Activated CD8-positive, alpha-beta memory T cell treated with anti-CD3 and anti-CD28 coated beads, Interleukin-2, amount 10 ng/mL, durations not matched to agents 7 days and 5 days (primary cell): ENCODE measurements around the gene RPS6KB2. TPM values are rescaled to one million over a fixed set of nuclear protein-coding genes. Genes with fewer than 3 reads are reported as not detected.
"Not testable (repeated sequence)": the region's sequence is repeated elsewhere in the genome, so short reads cannot be mapped to it uniquely, and the experiment has no call there.

Experiments
- ATAC-seq: fragments of 150-1000 bp; cut with Tn5 transposase; one replicate; pipeline ENCODE4 v1.10.0; 2021; ENCODE audit warnings: moderate library complexity
- CTCF ChIA-PET: fragments of 350-600 bp; sonication (Branson Sonifier 250); formaldehyde crosslinking; loops from one replicate; lab custom pipeline; 2021; ENCODE audit warnings: antibody characterized with exemption; lab: Charles Lee
- DNase-seq: peaks from one replicate; pipeline ENCODE4 v3.0.0-alpha.2; 2020
- H3K27ac Mint-ChIP-seq: one replicate; pipeline ENCODE4 v1.8.0; 2021; ENCODE audit warnings: mild to moderate bottlenecking, mixed read lengths
- H3K27me3 Mint-ChIP-seq: one replicate; pipeline ENCODE4 v1.8.0; 2021; ENCODE audit warnings: mixed read lengths
- H3K36me3 Mint-ChIP-seq: one replicate; pipeline ENCODE4 v1.8.0; 2021; ENCODE audit warnings: mild to moderate bottlenecking, mixed read lengths
- H3K4me1 Mint-ChIP-seq: one replicate; pipeline ENCODE4 v1.8.0; 2021; ENCODE audit warnings: mixed read lengths
- H3K4me3 Mint-ChIP-seq: one replicate; pipeline ENCODE4 v1.8.0; 2021; ENCODE audit warnings: mild to moderate bottlenecking, moderate library complexity, mixed read lengths
- H3K9me3 Mint-ChIP-seq: one replicate; pipeline ENCODE4 v1.8.0; 2022; ENCODE audit warnings: low read depth, mixed read lengths
- total RNA-seq, 2 experiments: library from RNA; stranded (reverse); gene quantifications; one replicate each; pipeline ENCODE4 v1.2.3, GENCODE V29; 2021

The RPS6KB2 gene
- total RNA-seq, 2 experiments from 2014 or later = 63.3 to 65.0 TPM

GRCh38 chr11:67477344-67478050 lies 49.2 kb downstream of the RPS6KB2 start:
- H3K27me3 Mint-ChIP-seq, H3K4me3 Mint-ChIP-seq, H3K4me1 Mint-ChIP-seq, ATAC-seq, H3K9me3 Mint-ChIP-seq, DNase-seq, H3K36me3 Mint-ChIP-seq, H3K27ac Mint-ChIP-seq: not testable (repeated sequence)
- CTCF ChIA-PET = interaction anchor here (0.7 kb wide), 1 partner anchor 1698 kb away, joined by 4 read pairs; no protein-coding TSS in a partner anchor

- CTCF ChIA-PET = interaction anchor here (0.7 to 3.0 kb wide), 7 partner anchors 9 to 122 kb away, joined by 3 to 16 read pairs (median 7); partner anchors contain the start of genes PPP1CA, PTPRCAP and TMEM134
- peaks cover 4% of the 10 kb centered on the region for H3K27me3 Mint-ChIP-seq
- DNase-seq = no peak
Measured at GRCh38 chr11:67482275-67482826, 54.1 kb downstream of the RPS6KB2 start.

GRCh38 chr11:67482827-67483798 lies 54.8 kb downstream of the RPS6KB2 start, which contains the start of gene AIP:
AIP (plus strand) TSS chr11:67483026; CDS start chr11:67483159, 133 bp downstream.
- Mint-ChIP-seq H3K4me1 (peaks cover 54% of the 10 kb centered on the region), H3K36me3 (peaks cover 26% of the 10 kb centered on the region), H3K9me3 (no peaks in the 10 kb centered on the region), H3K27me3 (peaks cover 4% of the 10 kb centered on the region), H3K4me3 (peak within 1 kb of the TSS; percentile 80), H3K27ac (peak within 1 kb of the TSS; percentile 99)
- ATAC-seq (peak; percentile 81), DNase-seq (peak; percentile 99)
- CTCF ChIA-PET = interaction anchor here (0.7 to 3.6 kb wide), 9 partner anchors 10 to 81 kb away, joined by 3 to 19 read pairs (median 7); partner anchors contain the start of genes PITPNM1, PPP1CA, PTPRCAP and TMEM134

More at GRCh38 chr11:67482275-67482826, 54.1 kb downstream of the RPS6KB2 start:
- Mint-ChIP-seq H3K36me3 (peaks cover 19% of the 10 kb centered on the region), H3K27ac (peak overlapping the region; percentile 99), H3K4me3 (peak overlapping the region; percentile 80), H3K9me3 (no peaks in the 10 kb centered on the region), H3K4me1 (peaks cover 47% of the 10 kb centered on the region)
- peak; percentile 1 for ATAC-seq

- no peaks in the 10 kb centered on the region for H3K9me3 Mint-ChIP-seq
Measured at GRCh38 chr11:67483831-67484665, 55.8 kb downstream of the RPS6KB2 start.

GRCh38 chr11:67484847-67485311 lies 56.6 kb downstream of the RPS6KB2 start:
- Mint-ChIP-seq H3K36me3 (peaks cover 38% of the 10 kb centered on the region), H3K4me3 (peak overlapping the region; percentile 80), H3K4me1 (peaks cover 67% of the 10 kb centered on the region), H3K27me3 (peaks cover 1% of the 10 kb centered on the region), H3K9me3 (no peaks in the 10 kb centered on the region), H3K27ac (peak overlapping the region; percentile 99)
- DNase-seq = peak; percentile 87
- CTCF ChIA-PET = interaction anchor here (1.1 to 3.6 kb wide), 6 partner anchors 16 to 83 kb away, joined by 4 to 19 read pairs (median 9); partner anchors contain the start of genes PITPNM1, PPP1CA and TMEM134
- peak; percentile 2 for ATAC-seq

More at GRCh38 chr11:67483831-67484665, 55.8 kb downstream of the RPS6KB2 start:
- ATAC-seq (peak; percentile 17), DNase-seq (peak; percentile 73)
- H3K36me3 Mint-ChIP-seq = peaks cover 33% of the 10 kb centered on the region
- H3K27ac Mint-ChIP-seq = peak overlapping the region; percentile 99
- CTCF ChIA-PET = interaction anchor here (1.1 to 3.6 kb wide), 10 partner anchors 11 to 82 kb away, joined by 3 to 19 read pairs (median 6); partner anchors contain the start of genes PITPNM1, PPP1CA, PTPRCAP and TMEM134
- peaks cover 62% of the 10 kb centered on the region for H3K4me1 Mint-ChIP-seq
- H3K27me3 Mint-ChIP-seq = peaks cover 4% of the 10 kb centered on the region
- peak overlapping the region; percentile 80 for H3K4me3 Mint-ChIP-seq

Other genes with a start within 250 kb of the RPS6KB2 start
- 100 to 1,000 TPM; 366 to 402 TPM for gene GRK2, start 162.0 kb upstream of the RPS6KB2 start, total RNA-seq
- 100 to 1,000 TPM; 148 to 172 TPM for gene ANKRD13D, start 139.2 kb upstream of the RPS6KB2 start, total RNA-seq
- gene SSH3, start 125.0 kb upstream of the RPS6KB2 start, total RNA-seq = 10 to 100 TPM; 10.7 to 26.4 TPM
- 10 to 100 TPM; 36.5 to 49.6 TPM for gene POLD4, start 74.9 kb upstream of the RPS6KB2 start, total RNA-seq
- 1 to 10 TPM in 1 of 2 experiments, under 1 TPM in 1; 0.76 to 1.9 TPM for gene CLCF1, start 54.9 kb upstream of the RPS6KB2 start, total RNA-seq
- gene RAD9A, start 36.5 kb upstream of the RPS6KB2 start, total RNA-seq = 10 to 100 TPM; 49.6 to 80.5 TPM
- 100 to 1,000 TPM; 309 to 360 TPM for gene PPP1CA, start 26.6 kb upstream of the RPS6KB2 start, total RNA-seq
- 100 to 1,000 TPM; 278 to 312 TPM for gene TBC1D10C, start 24.4 kb upstream of the RPS6KB2 start, total RNA-seq
- 1 to 10 TPM; 1.3 TPM for gene CARNS1, start 12.8 kb upstream of the RPS6KB2 start, total RNA-seq
- 100 to 1,000 TPM; 390 to 424 TPM for gene PTPRCAP, start 9.2 kb downstream of the RPS6KB2 start, total RNA-seq
- gene CORO1B, start 15.0 kb downstream of the RPS6KB2 start, total RNA-seq = 10 to 100 TPM; 61.0 to 62.6 TPM
- gene GPR152, start 24.2 kb downstream of the RPS6KB2 start, total RNA-seq = not detected
- 1 to 10 TPM in 1 of 2 experiments, under 1 TPM in 1; 0.96 to 3.4 TPM for gene CABP4, start 26.9 kb downstream of the RPS6KB2 start, total RNA-seq
- gene TMEM134, start 40.8 kb downstream of the RPS6KB2 start, total RNA-seq = 10 to 100 TPM; 32.8 to 41.9 TPM
- gene AIP, start 54.5 kb downstream of the RPS6KB2 start, total RNA-seq = 100 to 1,000 TPM; 168 to 178 TPM
- gene PITPNM1, start 76.9 kb downstream of the RPS6KB2 start, total RNA-seq = 100 to 1,000 TPM; 124 to 133 TPM
- 100 to 1,000 TPM in 1 of 2 experiments, 10 to 100 TPM in 1; 95.2 to 104 TPM for gene CDK2AP2, start 79.7 kb downstream of the RPS6KB2 start, total RNA-seq
- gene CABP2, start 95.0 kb downstream of the RPS6KB2 start, total RNA-seq = not detected
- 100 to 1,000 TPM; 339 to 406 TPM for gene GSTP1, start 155.3 kb downstream of the RPS6KB2 start, total RNA-seq
- gene NDUFV1, start 178.4 kb downstream of the RPS6KB2 start, total RNA-seq = 100 to 1,000 TPM; 239 to 252 TPM
- gene NUDT8, start 201.4 kb downstream of the RPS6KB2 start, total RNA-seq = 10 to 100 TPM; 15.3 to 16.7 TPM
- not detected for gene TBX10, start 211.3 kb downstream of the RPS6KB2 start, total RNA-seq
- under 1 TPM; 0.53 to 0.75 TPM for gene ACY3, start 222.2 kb downstream of the RPS6KB2 start, total RNA-seq
- gene ALDH3B2, start 246.1 kb downstream of the RPS6KB2 start, total RNA-seq = not detected